ENCODE data around the gene RANBP3L. TPM values are rescaled to one million over a fixed set of nuclear protein-coding genes. Genes with fewer than 3 reads are reported as not detected.

RANBP3L gene
- total and polyA plus RNA-seq, 5 donors from 2014 or later: not detected

DNA sequence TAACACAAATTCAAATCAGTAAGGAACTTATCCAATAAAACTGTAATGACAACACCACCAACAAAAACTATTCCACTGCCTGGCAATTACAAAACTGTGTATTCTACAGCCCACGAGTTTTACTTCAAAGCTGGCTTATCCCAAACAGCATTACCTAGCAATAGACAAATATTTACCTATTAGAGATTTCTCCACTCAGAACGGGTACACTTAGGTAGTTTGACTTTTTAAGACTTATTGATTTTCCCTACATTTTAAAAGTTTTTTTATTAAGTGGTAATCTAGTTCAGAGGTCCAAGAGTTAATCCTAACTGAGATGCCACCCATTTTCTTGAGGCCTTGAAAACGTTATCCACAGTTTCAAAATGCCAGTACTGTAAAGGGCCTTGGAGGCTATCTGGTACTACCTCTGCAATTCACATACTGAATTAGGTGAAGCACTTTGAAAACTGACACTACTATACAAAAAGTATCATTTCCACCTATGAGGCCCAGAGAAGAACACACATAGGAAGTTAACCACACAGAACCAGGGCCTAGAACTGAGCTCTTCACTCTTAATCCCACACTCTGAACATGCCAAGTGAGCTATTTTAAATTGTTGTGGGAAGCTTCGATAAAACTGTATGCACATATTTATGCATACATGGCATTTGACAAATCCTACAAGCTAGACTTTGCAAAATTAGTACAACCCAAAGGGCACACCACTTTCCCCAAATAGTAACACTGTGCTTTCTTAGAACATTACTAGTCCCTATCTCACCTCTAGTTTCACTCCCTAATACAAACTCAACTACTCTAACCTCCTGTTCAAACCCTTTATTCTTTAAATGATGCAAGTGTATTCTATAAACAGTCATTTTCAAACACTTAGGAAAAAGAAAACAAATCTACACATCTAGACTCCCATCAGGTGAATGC, 62.1 kb downstream of the RANBP3L start:
- Histone ChIP-seq H3K9me3 (ENCODE audit: control insufficient read depth in 2 of 2, low read length in 2 of 2) (no peaks in the 10 kb centered on the region), H3K27ac (ENCODE audit: insufficient read depth, low read length, poor library complexity, severe bottlenecking) (peak overlapping the region; percentile 94), H3K27me3 (ENCODE audit: control insufficient read depth, insufficient read depth, low read length) (no peaks in the 10 kb centered on the region), H3K4me3 (ENCODE audit: low read depth, low read length) (peak overlapping the region; percentile 56), H3K4me1 (ENCODE audit: control insufficient read depth, insufficient read depth, low read length, poor library complexity, severe bottlenecking) (peaks cover 22% of the 10 kb centered on the region), H3K36me3 (ENCODE audit: control insufficient read depth, insufficient read depth, low read length) (no peaks in the 10 kb centered on the region)
- peak overlapping the region; percentile 78 to 94 (median 89) for H3K4me3 Mint-ChIP-seq
- no peaks in the 10 kb centered on the region for H3K9me3 Mint-ChIP-seq
- DNase-seq (no peak), ATAC-seq (ENCODE audit: low read depth in 2 of 2) (no peak)
- H3K36me3 Mint-ChIP-seq: no peaks in the 10 kb centered on the region
- peaks cover 24 to 53% (median 39%) of the 10 kb centered on the region in 4 donors for H3K4me1 Mint-ChIP-seq
- no peaks in the 10 kb centered on the region for H3K27me3 Mint-ChIP-seq
- H3K27ac Mint-ChIP-seq: peak overlapping the region; percentile 0 to 75 (median 69)

DNA sequence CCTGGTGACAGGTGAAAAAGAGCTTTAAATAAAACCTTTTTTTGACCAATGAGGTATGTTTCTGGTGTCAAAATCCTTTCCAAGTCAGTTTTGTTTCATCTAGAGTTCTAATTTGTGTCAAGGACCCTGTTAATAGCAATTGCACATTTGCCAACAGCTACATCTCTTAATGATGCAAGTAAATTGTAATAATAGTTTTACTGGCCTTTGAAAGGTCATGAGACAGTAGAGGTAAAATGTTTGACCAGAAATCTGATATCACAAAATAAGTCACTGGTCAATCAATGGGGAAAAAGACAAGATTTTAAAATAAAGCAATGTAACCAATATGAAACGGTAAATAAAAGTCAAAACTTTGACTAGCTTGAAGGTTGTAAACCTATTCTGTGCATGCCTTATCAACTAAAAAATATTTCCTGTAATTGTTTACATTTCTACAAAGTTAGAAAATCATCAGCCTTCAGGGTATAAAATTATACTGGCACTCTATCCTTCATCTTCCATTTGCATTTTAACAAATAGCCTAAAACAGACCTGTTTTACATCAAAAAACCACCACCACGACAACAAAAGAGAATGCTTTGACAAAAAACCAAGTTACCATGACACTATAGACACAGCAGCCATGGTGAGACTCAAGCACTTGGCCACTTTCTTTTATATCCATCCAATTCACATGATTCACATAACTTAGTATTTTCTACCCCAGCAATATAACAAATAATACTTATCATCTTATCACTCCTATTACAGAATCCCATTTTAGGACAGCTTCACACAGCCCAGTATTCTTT, 63.0 kb downstream of the RANBP3L start:
- Mint-ChIP-seq H3K4me1 (peaks cover 16 to 49% (median 36%) of the 10 kb centered on the region in 4 donors), H3K36me3 (no peaks in the 10 kb centered on the region), H3K4me3 (peak overlapping the region in 2 of 4 donors; percentile 47 to 94), H3K9me3 (no peaks in the 10 kb centered on the region), H3K27me3 (no peaks in the 10 kb centered on the region), H3K27ac (peak overlapping the region; percentile 0 to 46 (median 29))
- H3K4me1 ChIP-seq (ENCODE audit: control insufficient read depth, insufficient read depth, low read length, poor library complexity, severe bottlenecking): peaks cover 22% of the 10 kb centered on the region
- H3K9me3 ChIP-seq (ENCODE audit: control insufficient read depth in 2 of 2, low read length in 2 of 2): no peaks in the 10 kb centered on the region
- H3K36me3 ChIP-seq (ENCODE audit: control insufficient read depth, insufficient read depth, low read length): no peaks in the 10 kb centered on the region
- no peak for DNase-seq
- no peaks in the 10 kb centered on the region for H3K27me3 ChIP-seq (ENCODE audit: control insufficient read depth, insufficient read depth, low read length)
- H3K4me3 ChIP-seq (ENCODE audit: low read depth, low read length): no peak overlapping the region
- ATAC-seq (ENCODE audit: low read depth in 2 of 2): no peak
- H3K27ac ChIP-seq (ENCODE audit: insufficient read depth, low read length, poor library complexity, severe bottlenecking): no peak overlapping the region

DNA sequence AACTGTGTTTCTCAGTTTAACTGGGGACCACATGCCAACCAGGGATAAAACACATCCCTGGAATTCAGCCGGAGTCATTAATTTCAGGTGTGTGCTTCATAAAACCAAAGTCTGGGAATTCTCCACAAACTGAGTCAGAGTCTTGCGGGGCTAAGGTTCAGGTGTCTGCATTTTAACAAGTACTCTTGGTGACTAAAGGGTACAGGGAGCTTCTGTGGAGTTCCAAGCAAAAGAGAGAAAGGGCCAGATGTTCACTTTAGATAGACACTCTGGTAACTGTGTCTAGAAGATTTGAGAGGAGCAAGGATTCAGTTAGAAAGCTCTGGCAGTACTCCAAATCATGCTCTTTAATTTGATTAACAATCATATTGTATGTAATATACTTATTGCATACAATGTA, 64.0 kb downstream of the RANBP3L start:
- no peak overlapping the region for H3K27ac ChIP-seq (ENCODE audit: insufficient read depth, low read length, poor library complexity, severe bottlenecking)
- no peaks in the 10 kb centered on the region for H3K27me3 ChIP-seq (ENCODE audit: control insufficient read depth, insufficient read depth, low read length)
- H3K27me3 Mint-ChIP-seq: no peaks in the 10 kb centered on the region
- H3K4me3 ChIP-seq (ENCODE audit: low read depth, low read length): no peak overlapping the region
- H3K4me1 ChIP-seq (ENCODE audit: control insufficient read depth, insufficient read depth, low read length, poor library complexity, severe bottlenecking): peaks cover 18% of the 10 kb centered on the region
- no peaks in the 10 kb centered on the region for H3K36me3 Mint-ChIP-seq
- ATAC-seq (ENCODE audit: low read depth in 2 of 2) (no peak), DNase-seq (no peak)
- H3K9me3 ChIP-seq (ENCODE audit: control insufficient read depth in 2 of 2, low read length in 2 of 2): no peaks in the 10 kb centered on the region
- no peaks in the 10 kb centered on the region for H3K9me3 Mint-ChIP-seq
- peaks cover 8 to 43% (median 32%) of the 10 kb centered on the region in 4 donors for H3K4me1 Mint-ChIP-seq
- peak overlapping the region in 1 of 4 donors; percentile 29 for H3K4me3 Mint-ChIP-seq
- H3K36me3 ChIP-seq (ENCODE audit: control insufficient read depth, insufficient read depth, low read length): no peaks in the 10 kb centered on the region
- H3K27ac Mint-ChIP-seq: no peak overlapping the region

- H3K36me3 ChIP-seq (ENCODE audit: control insufficient read depth, insufficient read depth, low read length): no peaks in the 10 kb centered on the region
- DNase-seq (no peak), ATAC-seq (ENCODE audit: low read depth in 2 of 2) (no peak)
- H3K4me3 ChIP-seq (ENCODE audit: low read depth, low read length): no peak overlapping the region
- Mint-ChIP-seq H3K4me1 (peaks cover 8 to 39% (median 32%) of the 10 kb centered on the region in 4 donors), H3K27ac (no peak overlapping the region), H3K36me3 (no peaks in the 10 kb centered on the region), H3K27me3 (no peaks in the 10 kb centered on the region), H3K9me3 (no peaks in the 10 kb centered on the region), H3K4me3 (peak overlapping the region in 1 of 4 donors; percentile 12)
- peaks cover 13% of the 10 kb centered on the region for H3K4me1 ChIP-seq (ENCODE audit: control insufficient read depth, insufficient read depth, low read length, poor library complexity, severe bottlenecking)
- H3K27ac ChIP-seq (ENCODE audit: insufficient read depth, low read length, poor library complexity, severe bottlenecking): no peak overlapping the region
- H3K9me3 ChIP-seq (ENCODE audit: control insufficient read depth in 2 of 2, low read length in 2 of 2): no peaks in the 10 kb centered on the region
- H3K27me3 ChIP-seq (ENCODE audit: control insufficient read depth, insufficient read depth, low read length): no peaks in the 10 kb centered on the region
These were observed 64.9 kb downstream of the RANBP3L start for GRCh38 chr5:36236801-36237200.

GRCh38 chr5:36232533-36232932, 69.2 kb downstream of the RANBP3L start:
- no peaks in the 10 kb centered on the region for H3K27me3 Mint-ChIP-seq
- Histone ChIP-seq H3K27me3 (ENCODE audit: control insufficient read depth, insufficient read depth, low read length) (no peaks in the 10 kb centered on the region), H3K4me3 (ENCODE audit: low read depth, low read length) (no peak overlapping the region), H3K9me3 (ENCODE audit: control insufficient read depth in 2 of 2, low read length in 2 of 2) (no peaks in the 10 kb centered on the region), H3K27ac (ENCODE audit: insufficient read depth, low read length, poor library complexity, severe bottlenecking) (no peak overlapping the region), H3K4me1 (ENCODE audit: control insufficient read depth, insufficient read depth, low read length, poor library complexity, severe bottlenecking) (no peaks in the 10 kb centered on the region), H3K36me3 (ENCODE audit: control insufficient read depth, insufficient read depth, low read length) (no peaks in the 10 kb centered on the region)
- DNase-seq (no peak), ATAC-seq (ENCODE audit: low read depth in 2 of 2) (no peak)
- peaks cover 0 to 2% (median 0%) of the 10 kb centered on the region in 7 donors for H3K9me3 Mint-ChIP-seq
- no peaks in the 10 kb centered on the region for H3K36me3 Mint-ChIP-seq
- peak overlapping the region in 1 of 3 donors; percentile 5 for H3K27ac Mint-ChIP-seq
- H3K4me3 Mint-ChIP-seq: peak overlapping the region in 1 of 4 donors; percentile 40
- H3K4me1 Mint-ChIP-seq: peaks cover 0 to 15% (median 14%) of the 10 kb centered on the region in 4 donors

DNA sequence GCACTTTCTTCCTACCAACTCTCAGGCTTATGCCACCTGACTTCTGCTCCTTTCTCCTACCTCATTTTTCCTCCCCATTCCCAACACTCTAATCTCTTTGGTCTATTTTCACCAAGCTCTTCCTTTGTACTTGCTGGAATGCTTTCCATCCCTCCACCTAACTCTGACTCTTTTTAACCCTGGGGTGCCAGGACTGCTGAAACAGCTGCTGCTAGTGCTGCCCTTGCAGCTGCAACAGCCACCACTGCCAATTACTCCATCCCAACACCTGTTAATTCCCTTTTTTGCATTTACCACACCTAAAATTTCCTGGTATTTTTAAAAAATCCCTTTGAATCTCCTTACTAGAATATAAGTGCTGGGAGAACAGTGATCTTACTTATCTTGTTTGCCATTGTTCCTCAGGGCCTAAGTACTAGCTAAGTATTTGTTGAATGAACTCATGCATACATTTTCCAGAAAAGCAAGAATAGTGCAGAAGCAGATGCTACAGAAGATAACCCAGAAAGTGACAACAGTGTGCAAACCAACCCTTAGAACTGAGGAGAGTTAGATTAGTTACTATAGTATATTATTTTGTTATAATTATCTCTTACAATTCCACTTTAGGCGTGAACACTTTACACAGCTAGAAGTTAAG, 71.4 kb downstream of the RANBP3L start:
- Mint-ChIP-seq H3K27ac (peak overlapping the region in 2 of 3 donors; percentile 54 to 57), H3K4me1 (peaks cover 0 to 14% (median 8%) of the 10 kb centered on the region in 4 donors), H3K9me3 (peaks cover 0 to 2% (median 0%) of the 10 kb centered on the region in 7 donors), H3K4me3 (no peak overlapping the region), H3K27me3 (no peaks in the 10 kb centered on the region), H3K36me3 (no peaks in the 10 kb centered on the region)
- Histone ChIP-seq H3K4me3 (ENCODE audit: low read depth, low read length) (no peak overlapping the region), H3K27me3 (ENCODE audit: control insufficient read depth, insufficient read depth, low read length) (no peaks in the 10 kb centered on the region), H3K36me3 (ENCODE audit: control insufficient read depth, insufficient read depth, low read length) (peaks cover 4% of the 10 kb centered on the region), H3K27ac (ENCODE audit: insufficient read depth, low read length, poor library complexity, severe bottlenecking) (no peak overlapping the region), H3K9me3 (ENCODE audit: control insufficient read depth in 2 of 2, low read length in 2 of 2) (no peaks in the 10 kb centered on the region), H3K4me1 (ENCODE audit: control insufficient read depth, insufficient read depth, low read length, poor library complexity, severe bottlenecking) (no peaks in the 10 kb centered on the region)
- ATAC-seq (ENCODE audit: low read depth in 2 of 2): no peak
- DNase-seq: no peak

- Histone ChIP-seq H3K27ac (ENCODE audit: insufficient read depth, low read length, poor library complexity, severe bottlenecking) (no peak overlapping the region), H3K4me3 (ENCODE audit: low read depth, low read length) (no peak overlapping the region), H3K9me3 (ENCODE audit: control insufficient read depth in 2 of 2, low read length in 2 of 2) (no peaks in the 10 kb centered on the region), H3K4me1 (ENCODE audit: control insufficient read depth, insufficient read depth, low read length, poor library complexity, severe bottlenecking) (no peaks in the 10 kb centered on the region), H3K27me3 (ENCODE audit: control insufficient read depth, insufficient read depth, low read length) (no peaks in the 10 kb centered on the region), H3K36me3 (ENCODE audit: control insufficient read depth, insufficient read depth, low read length) (peaks cover 11% of the 10 kb centered on the region)
- Mint-ChIP-seq H3K27ac (no peak overlapping the region), H3K27me3 (no peaks in the 10 kb centered on the region), H3K4me3 (no peak overlapping the region), H3K36me3 (no peaks in the 10 kb centered on the region), H3K9me3 (peaks cover 0 to 5% (median 0%) of the 10 kb centered on the region in 7 donors), H3K4me1 (peaks cover 0 to 14% (median 8%) of the 10 kb centered on the region in 4 donors)
- no peak for DNase-seq
- no peak for ATAC-seq (ENCODE audit: low read depth in 2 of 2)
These were observed 73.2 kb downstream of the RANBP3L start for GRCh38 chr5:36228505-36228904.

All from CD4-positive, CD25-positive, alpha-beta regulatory T cell (primary cell).